Activated T-helper 17 cell treated with anti-CD3 and anti-CD28 coated beads, Interleukin-2, amount 50 U/mL, for 72 hours (primary cell): ENCODE results near the gene TM4SF20. TPM values are rescaled to one million over a fixed set of nuclear protein-coding genes. Genes with fewer than 3 reads are reported as not detected.

Source experiments
- ATAC-seq: fragments of 150-1000 bp; cut with Tn5 transposase; replicated peaks from 2 replicates; pipeline ENCODE4 v1.10.0; 2021; ENCODE audit warnings: mild to moderate bottlenecking, moderate library complexity
- H3K27ac Mint-ChIP-seq: one replicate; pipeline ENCODE4 v1.8.0; 2022; ENCODE audit warnings: mixed read lengths
- H3K27me3 Mint-ChIP-seq: one replicate; pipeline ENCODE4 v1.8.0; 2022; ENCODE audit warnings: mixed read lengths
- H3K36me3 Mint-ChIP-seq: one replicate; pipeline ENCODE4 v1.8.0; 2022; ENCODE audit warnings: low read depth, mild to moderate bottlenecking, mixed read lengths
- H3K4me1 Mint-ChIP-seq: one replicate; pipeline ENCODE4 v1.8.0; 2022; ENCODE audit warnings: mixed read lengths
- H3K4me3 Mint-ChIP-seq: one replicate; pipeline ENCODE4 v1.8.0; 2022; ENCODE audit warnings: mild to moderate bottlenecking, mixed read lengths
- H3K9me3 Mint-ChIP-seq: one replicate; pipeline ENCODE4 v1.8.0; 2022; ENCODE audit warnings: mixed read lengths
- total RNA-seq, 2 donors: library from RNA; stranded (reverse); gene quantifications; one replicate each; pipeline ENCODE4 v1.2.3, GENCODE V29; 2022

The TM4SF20 gene
- not detected for total RNA-seq

- Mint-ChIP-seq H3K4me3 (no peak within 1 kb of the TSS), H3K4me1 (peaks cover 5% of the 10 kb centered on the region), H3K9me3 (no peaks in the 10 kb centered on the region), H3K36me3 (no peaks in the 10 kb centered on the region), H3K27me3 (peaks cover 3% of the 10 kb centered on the region), H3K27ac (no peak within 1 kb of the TSS)
- no peak for ATAC-seq
Observed at GRCh38 chr2:227379095-227379494, at the start of gene TM4SF20. Gene TM4SF20, minus strand, starts transcription at chr2:227379306. Its CDS starts 38 bp downstream, at chr2:227379268.

- Mint-ChIP-seq H3K9me3 (peaks cover 9% of the 10 kb centered on the region), H3K36me3 (no peaks in the 10 kb centered on the region), H3K27me3 (no peaks in the 10 kb centered on the region), H3K4me3 (no peak overlapping the region), H3K27ac (no peak overlapping the region), H3K4me1 (peaks cover 4% of the 10 kb centered on the region)
- ATAC-seq = no peak
Observed at GRCh38 chr2:227428731-227429285, 49.7 kb upstream of the TM4SF20 start.

GRCh38 chr2:227423656-227424499 is 44.8 kb upstream of the TM4SF20 start:
- Mint-ChIP-seq H3K9me3 (no peaks in the 10 kb centered on the region), H3K27me3 (no peaks in the 10 kb centered on the region), H3K27ac (no peak overlapping the region), H3K36me3 (no peaks in the 10 kb centered on the region), H3K4me3 (no peak overlapping the region), H3K4me1 (peaks cover 2% of the 10 kb centered on the region)
- no peak for ATAC-seq

- peak overlapping the region; percentile 73 for H3K27ac Mint-ChIP-seq
- ATAC-seq = no peak
- peaks cover 5% of the 10 kb centered on the region for H3K4me1 Mint-ChIP-seq
- no peaks in the 10 kb centered on the region for H3K36me3 Mint-ChIP-seq
- no peak overlapping the region for H3K4me3 Mint-ChIP-seq
- H3K9me3 Mint-ChIP-seq = no peaks in the 10 kb centered on the region
- H3K27me3 Mint-ChIP-seq = no peaks in the 10 kb centered on the region
Observed at GRCh38 chr2:227420087-227421052, 41.3 kb upstream of the TM4SF20 start.

GRCh38 chr2:227416701-227417100 is 37.6 kb upstream of the TM4SF20 start:
- H3K4me3 Mint-ChIP-seq = no peak overlapping the region
- ATAC-seq = no peak
- peaks cover 22% of the 10 kb centered on the region for H3K4me1 Mint-ChIP-seq
- H3K9me3 Mint-ChIP-seq = no peaks in the 10 kb centered on the region
- no peaks in the 10 kb centered on the region for H3K36me3 Mint-ChIP-seq
- no peak overlapping the region for H3K27ac Mint-ChIP-seq
- H3K27me3 Mint-ChIP-seq = no peaks in the 10 kb centered on the region

GRCh38 chr2:227415538-227416424 is 36.7 kb upstream of the TM4SF20 start:
- no peaks in the 10 kb centered on the region for H3K27me3 Mint-ChIP-seq
- peak overlapping the region; percentile 81 for H3K27ac Mint-ChIP-seq
- H3K9me3 Mint-ChIP-seq = no peaks in the 10 kb centered on the region
- H3K4me1 Mint-ChIP-seq = peaks cover 27% of the 10 kb centered on the region
- H3K36me3 Mint-ChIP-seq = no peaks in the 10 kb centered on the region
- ATAC-seq = no peak
- peak overlapping the region; percentile 37 for H3K4me3 Mint-ChIP-seq

GRCh38 chr2:227414846-227415245 is 35.7 kb upstream of the TM4SF20 start:
- Mint-ChIP-seq H3K27ac (peak overlapping the region; percentile 81), H3K9me3 (no peaks in the 10 kb centered on the region), H3K27me3 (no peaks in the 10 kb centered on the region), H3K4me1 (peaks cover 29% of the 10 kb centered on the region), H3K36me3 (no peaks in the 10 kb centered on the region), H3K4me3 (peak overlapping the region; percentile 37)
- ATAC-seq = no peak

GRCh38 chr2:227413371-227413770 is 34.3 kb upstream of the TM4SF20 start:
- H3K4me3 Mint-ChIP-seq = peak overlapping the region; percentile 47
- H3K27ac Mint-ChIP-seq = peak overlapping the region; percentile 57
- no peaks in the 10 kb centered on the region for H3K9me3 Mint-ChIP-seq
- no peaks in the 10 kb centered on the region for H3K36me3 Mint-ChIP-seq
- no peak for ATAC-seq
- H3K4me1 Mint-ChIP-seq = peaks cover 29% of the 10 kb centered on the region
- no peaks in the 10 kb centered on the region for H3K27me3 Mint-ChIP-seq

- no peak for ATAC-seq
- Mint-ChIP-seq H3K36me3 (no peaks in the 10 kb centered on the region), H3K27me3 (no peaks in the 10 kb centered on the region), H3K4me3 (peak overlapping the region; percentile 47), H3K27ac (peak overlapping the region; percentile 57), H3K4me1 (peaks cover 29% of the 10 kb centered on the region), H3K9me3 (no peaks in the 10 kb centered on the region)
Observed at GRCh38 chr2:227412877-227413276, 33.8 kb upstream of the TM4SF20 start.

GRCh38 chr2:227411990-227412350 is 32.9 kb upstream of the TM4SF20 start:
- no peaks in the 10 kb centered on the region for H3K36me3 Mint-ChIP-seq
- H3K4me3 Mint-ChIP-seq = peak overlapping the region; percentile 67
- no peaks in the 10 kb centered on the region for H3K9me3 Mint-ChIP-seq
- H3K27ac Mint-ChIP-seq = peak overlapping the region; percentile 58
- no peak for ATAC-seq
- H3K27me3 Mint-ChIP-seq = no peaks in the 10 kb centered on the region
- peaks cover 34% of the 10 kb centered on the region for H3K4me1 Mint-ChIP-seq

- Mint-ChIP-seq H3K4me1 (peaks cover 38% of the 10 kb centered on the region), H3K27ac (peak overlapping the region; percentile 58), H3K27me3 (no peaks in the 10 kb centered on the region), H3K9me3 (no peaks in the 10 kb centered on the region), H3K4me3 (peak overlapping the region; percentile 67), H3K36me3 (no peaks in the 10 kb centered on the region)
- peak; percentile 95 for ATAC-seq
Observed at GRCh38 chr2:227411320-227411989, 32.3 kb upstream of the TM4SF20 start.

GRCh38 chr2:227410191-227410590 is 31.1 kb upstream of the TM4SF20 start:
- Mint-ChIP-seq H3K27ac (no peak overlapping the region), H3K27me3 (no peaks in the 10 kb centered on the region), H3K4me3 (no peak overlapping the region), H3K36me3 (no peaks in the 10 kb centered on the region), H3K4me1 (peaks cover 33% of the 10 kb centered on the region), H3K9me3 (no peaks in the 10 kb centered on the region)
- ATAC-seq = no peak

GRCh38 chr2:227407591-227408151 is 28.6 kb upstream of the TM4SF20 start:
- Mint-ChIP-seq H3K27ac (no peak overlapping the region), H3K4me1 (peaks cover 29% of the 10 kb centered on the region), H3K27me3 (no peaks in the 10 kb centered on the region), H3K4me3 (no peak overlapping the region), H3K9me3 (no peaks in the 10 kb centered on the region), H3K36me3 (no peaks in the 10 kb centered on the region)
- no peak for ATAC-seq
